HG03108 (cell line): ENCODE results near the gene FCER2.
"Not testable (repeated sequence)": the region's sequence is repeated elsewhere in the genome, so short reads cannot be mapped to it uniquely, and the experiment has no call there.

Experiments used
- ATAC-seq: cut with Tn5 transposase; IDR thresholded peaks from one replicate; pipeline ENCODE4 v1.9.1; 2021; ENCODE audit warnings: moderate library complexity; ENCODE audit not compliant: unreplicated experiment

The FCER2 gene

DNA sequence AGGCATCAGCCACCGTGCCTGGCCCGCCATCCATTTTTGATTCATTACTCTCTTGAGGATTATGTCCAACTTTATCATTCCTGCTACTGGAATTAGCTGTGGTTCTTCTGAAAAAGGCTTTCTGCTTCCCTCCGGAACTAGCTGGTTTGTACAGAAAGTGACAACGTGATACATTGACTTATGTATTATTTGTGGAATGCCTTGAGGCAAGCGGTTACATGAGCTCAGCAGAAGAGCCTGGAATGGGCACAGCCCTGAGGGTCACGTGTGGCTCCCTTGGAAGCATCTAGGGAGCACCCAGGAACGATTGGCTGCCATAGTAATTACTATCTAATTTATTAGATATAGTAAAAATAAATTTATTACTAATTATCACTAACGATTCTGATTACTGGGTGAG is 47.5 kb downstream of the FCER2 start:
- no peak for ATAC-seq

DNA sequence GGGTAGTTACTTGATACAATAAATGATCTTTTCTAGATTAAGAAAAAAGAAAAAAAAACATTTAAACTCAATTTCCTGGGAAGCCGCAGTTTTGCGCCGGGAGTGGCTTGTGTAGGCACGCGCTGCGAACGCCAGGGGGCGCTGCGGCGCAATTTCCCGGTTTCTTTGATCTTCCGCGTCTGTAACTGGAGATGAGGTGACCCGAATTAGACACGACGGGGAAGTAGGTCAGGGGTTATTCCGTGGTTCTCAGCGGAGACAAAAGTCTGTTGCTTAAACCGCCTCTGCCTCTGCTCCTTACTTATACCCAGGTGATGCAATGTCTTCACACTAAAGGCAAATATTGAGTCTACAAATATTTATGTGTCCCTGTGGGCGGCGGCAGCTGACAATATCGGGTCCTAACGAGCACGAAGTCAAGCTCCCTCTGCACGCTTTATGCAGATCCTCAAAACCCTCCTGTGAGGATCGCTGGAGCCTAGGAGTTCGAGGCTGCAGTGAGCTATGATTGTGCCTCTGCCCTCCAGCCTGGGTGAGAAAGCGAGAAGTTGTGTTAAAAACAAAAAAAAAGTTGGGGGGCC is 49.8 kb downstream of the FCER2 start:
- no peak for ATAC-seq

DNA sequence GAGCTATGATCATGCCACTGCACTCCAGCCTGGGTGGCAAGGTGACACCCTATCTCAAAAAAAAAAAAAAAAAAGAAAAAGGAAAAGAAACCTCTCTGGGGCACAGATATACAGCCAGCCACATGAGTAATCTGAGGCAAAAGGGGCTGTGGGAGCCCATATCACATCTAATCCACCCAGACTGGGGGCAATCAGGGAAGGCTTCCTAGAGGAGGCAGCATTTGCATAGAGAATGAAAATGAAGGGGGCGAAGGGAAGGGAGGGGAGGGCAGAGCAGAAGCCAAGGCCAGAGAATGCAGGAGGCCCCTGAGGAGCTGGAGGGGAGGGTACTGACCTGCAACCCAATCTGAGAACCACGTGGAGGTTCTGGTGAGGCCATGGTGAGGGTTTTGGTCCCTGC is 51.8 kb downstream of the FCER2 start:
- ATAC-seq = no peak

DNA sequence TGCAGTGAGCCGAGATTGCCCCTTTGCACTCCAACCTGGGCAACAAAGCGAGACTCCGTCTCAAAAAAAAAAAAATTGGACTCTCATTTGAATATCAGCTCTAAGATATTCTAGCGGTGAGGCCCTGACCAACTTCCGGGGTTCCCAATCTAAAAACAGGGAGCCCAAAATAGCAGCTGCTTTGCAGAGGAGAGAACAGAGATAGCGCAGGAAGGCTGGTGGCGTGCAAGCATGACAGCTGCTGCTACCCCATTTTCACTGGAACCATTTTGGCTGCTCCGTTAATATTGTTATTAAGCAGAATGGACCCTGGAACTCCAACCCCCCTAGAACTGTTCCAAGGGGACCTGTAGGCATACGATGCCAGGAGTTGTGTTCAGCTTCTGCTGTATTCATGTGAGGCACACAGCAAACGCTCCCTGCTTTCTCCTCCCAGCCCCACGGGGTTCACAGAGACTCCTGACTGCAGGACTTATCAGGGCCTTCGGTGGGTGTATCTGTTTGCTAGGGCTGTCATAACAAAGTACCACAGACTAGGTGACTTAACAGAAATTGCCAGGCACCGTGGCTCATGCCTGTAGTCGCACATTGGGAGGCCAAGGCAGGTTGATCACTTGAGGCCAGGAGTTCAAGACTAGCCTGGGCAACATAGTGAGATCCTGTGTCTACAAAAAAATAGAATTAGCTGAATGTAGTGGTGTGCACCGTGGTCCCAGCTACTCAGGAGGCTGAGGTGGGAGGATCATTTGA is 53.5 kb downstream of the FCER2 start:
- ATAC-seq = no peak

DNA sequence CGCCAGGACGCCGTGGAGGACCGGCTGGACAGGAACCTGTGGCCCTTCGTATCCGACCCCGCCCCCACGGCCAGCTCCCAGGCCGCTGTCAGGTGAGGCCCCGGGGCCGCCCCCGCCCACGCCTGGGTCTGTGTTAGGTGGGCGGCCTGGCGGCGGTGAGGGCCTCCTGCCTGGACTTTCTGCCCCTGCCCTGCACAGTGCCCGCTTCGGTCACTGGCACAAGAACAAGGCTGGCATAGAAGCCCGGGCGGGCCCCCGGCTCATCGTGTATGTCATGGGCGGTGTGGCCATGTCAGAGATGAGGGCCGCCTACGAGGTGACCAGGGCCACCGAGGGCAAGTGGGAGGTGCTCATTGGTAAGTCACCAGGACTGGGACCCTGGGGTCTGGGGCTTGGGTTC is 54.8 kb downstream of the FCER2 start:
- ATAC-seq = no peak

DNA sequence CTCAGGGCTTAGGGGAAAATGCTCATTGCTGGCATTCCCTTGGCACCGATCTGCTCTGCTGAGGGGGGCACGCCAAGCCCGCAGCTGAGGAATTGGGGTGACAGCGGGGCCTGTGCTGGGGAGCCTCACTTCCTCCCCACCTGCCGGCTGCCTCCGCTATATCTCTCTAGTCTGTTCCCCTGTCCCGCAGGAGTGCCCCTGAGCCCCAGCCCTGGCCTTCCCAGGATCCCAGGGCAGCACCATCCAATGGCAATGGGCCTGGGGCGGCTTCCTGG is 55.6 kb downstream of the FCER2 start:
- no peak for ATAC-seq

DNA sequence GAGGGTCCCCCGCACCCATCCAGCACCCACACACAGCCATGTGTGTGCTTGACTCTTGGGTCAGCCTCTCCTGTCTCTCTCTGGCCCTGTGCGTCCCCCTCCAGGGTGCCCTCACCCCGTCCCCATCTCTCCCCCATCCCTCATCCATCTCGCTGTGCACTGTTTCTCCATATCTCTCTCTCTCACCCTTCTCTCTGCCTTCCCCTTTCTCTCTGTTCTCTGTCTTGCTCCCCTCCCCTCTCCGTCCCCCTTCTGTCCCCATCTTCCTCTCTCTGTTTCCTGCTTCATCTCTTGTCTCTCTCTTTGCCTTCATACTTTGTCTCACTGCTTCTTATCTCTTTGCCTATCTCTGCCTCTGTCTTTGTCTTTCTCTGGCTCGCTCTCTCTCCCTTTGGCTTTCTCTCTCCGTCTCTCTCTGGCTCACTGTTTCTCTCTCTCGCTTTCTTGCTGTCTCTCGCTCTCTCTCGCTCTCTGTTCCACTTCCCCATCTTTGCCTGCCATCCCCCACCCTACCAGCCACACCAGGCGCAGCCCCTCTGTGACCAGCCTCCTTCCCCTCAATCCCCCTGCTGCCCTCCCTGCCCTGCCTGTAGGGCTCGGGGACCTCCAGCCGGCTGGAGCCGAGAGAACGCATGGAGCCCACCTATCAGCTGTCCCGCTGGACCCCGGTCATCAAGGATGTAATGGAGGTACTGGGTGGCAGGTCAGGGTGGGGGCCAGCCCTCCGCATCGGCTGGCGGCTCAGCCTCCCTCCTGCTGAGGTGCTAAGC is 56.1 kb downstream of the FCER2 start:
- no peak for ATAC-seq

DNA sequence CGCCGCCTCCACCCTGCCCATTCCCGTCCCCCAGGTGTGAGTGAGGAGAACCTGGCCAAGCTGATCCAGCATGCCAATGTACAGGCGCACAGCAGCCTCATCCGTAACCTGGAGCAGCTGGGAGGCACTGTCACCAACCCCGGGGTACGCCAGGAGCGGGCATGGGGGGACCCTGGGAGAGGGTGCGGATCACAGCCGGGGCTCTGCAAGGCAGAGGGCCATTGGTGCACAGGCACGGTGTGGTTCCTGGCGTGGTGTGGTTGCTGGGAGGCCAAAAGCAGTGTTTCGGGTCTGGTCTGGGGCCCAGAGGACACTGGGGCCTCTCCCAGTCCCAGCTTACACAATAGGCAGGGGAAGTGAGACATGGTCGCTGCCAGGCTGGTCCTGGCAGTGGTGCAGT is 56.8 kb downstream of the FCER2 start:
- ATAC-seq = no peak

DNA sequence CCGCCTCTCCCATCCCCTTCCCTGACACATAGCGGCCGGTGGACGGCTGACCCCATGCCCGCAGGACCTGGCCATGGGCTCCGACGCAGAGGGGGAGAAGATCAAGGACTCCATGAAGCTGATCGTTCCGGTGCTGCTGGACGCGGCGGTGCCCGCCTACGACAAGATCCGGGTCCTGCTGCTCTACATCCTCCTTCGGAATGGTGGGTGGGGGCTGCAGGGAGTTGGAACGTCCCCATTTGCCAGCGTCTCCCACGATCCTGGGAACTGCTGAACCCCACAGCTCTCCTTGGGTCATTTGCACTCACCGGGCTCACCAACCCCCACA is 57.4 kb downstream of the FCER2 start:
- no peak for ATAC-seq

DNA sequence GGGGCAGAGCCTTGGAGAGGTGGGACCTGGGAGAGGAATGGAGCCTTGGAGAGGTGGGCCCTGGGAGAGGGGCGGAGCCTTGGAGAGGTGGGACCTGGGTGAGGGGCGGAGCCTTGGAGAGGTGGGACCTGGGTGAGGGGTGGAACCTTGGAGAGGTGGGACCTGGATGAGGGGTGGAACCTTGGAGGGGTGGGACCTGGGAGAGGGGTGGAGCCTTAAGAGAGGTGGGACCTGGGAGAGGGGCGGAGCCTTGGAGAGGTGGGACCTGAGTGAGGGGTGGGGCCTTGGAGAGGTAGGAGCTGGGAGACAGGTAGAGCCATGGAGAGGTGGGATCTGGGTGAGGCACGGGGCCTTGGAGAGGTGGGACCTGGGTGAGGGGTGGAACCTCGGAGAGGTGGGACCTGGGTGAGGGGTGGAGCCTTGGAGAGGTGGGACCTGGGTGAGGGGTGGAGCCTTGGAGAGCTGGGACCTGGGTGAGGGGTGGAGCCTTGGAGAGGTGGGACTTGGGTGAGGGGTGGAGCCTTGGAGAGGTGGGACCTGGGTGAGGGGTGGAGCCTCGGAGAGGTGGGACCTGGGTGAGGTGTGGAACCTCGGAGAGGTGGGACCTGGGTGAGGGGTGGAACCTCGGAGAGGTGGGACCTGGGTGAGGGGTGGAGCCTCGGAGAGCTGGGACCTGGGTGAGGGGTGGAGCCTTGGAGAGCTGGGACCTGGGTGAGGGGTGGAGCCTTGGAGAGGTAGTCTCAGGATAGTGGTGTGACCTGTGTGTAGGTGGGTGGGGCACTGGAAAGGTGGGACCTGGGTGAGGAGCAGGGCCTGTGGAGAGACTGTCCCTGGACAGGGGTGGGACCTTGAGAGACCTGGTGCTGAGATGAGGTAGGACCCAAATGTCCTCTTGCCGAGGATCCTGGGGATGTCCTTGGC is 58.0 kb downstream of the FCER2 start:
- ATAC-seq = not testable (repeated sequence)

DNA sequence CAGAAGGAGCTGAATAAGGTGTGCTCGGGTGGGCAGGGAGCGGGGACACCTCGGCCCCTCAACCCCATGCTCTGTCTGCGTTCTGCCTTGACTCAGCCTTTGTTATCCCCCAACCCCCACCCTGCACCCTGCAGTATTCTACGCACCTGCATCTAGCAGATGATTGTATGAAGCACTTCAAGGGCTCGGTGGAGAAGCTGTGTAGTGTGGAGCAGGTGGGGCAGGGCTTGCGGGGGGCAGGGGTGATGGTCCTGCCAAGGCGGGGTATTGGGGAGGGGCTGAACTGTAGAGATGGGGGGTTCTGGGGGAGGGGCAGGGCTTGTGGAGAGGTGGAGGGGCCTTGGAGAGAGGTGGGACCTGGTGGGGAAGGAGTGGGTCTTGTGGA is 58.9 kb downstream of the FCER2 start:
- no peak for ATAC-seq

DNA sequence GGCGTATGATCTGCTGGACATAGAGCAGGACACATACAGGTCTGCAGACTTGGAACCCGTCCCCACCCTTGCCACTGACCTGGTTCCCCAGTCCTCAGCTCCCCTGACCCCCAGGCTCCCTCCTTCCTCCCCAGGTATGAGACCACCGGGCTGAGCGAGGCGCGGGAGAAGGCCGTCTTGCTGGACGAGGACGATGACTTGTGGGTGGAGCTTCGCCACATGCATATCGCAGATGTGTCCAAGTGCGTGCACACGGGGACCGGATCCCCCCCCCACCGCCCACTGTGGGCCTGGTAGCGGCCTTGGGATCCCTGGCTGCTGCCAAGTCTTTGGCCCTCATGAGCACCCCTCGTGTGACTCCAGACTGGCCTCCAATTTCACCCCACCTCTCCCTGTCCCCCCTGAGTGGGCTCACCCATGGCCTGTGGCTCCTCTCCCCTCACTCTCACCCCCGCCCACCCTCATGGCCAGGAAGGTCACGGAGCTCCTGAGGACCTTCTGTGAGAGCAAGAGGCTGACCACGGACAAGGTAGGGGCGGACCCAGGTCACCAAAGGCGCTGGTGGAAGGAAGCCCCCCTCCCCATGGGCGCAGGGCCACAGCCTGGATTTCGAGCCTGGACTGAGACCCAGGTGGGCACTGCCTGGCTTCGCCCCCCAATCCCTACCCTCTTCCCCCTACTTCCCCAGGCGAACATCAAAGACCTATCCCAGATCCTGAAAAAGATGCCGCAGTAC is 59.5 kb downstream of the FCER2 start:
- ATAC-seq = no peak

DNA sequence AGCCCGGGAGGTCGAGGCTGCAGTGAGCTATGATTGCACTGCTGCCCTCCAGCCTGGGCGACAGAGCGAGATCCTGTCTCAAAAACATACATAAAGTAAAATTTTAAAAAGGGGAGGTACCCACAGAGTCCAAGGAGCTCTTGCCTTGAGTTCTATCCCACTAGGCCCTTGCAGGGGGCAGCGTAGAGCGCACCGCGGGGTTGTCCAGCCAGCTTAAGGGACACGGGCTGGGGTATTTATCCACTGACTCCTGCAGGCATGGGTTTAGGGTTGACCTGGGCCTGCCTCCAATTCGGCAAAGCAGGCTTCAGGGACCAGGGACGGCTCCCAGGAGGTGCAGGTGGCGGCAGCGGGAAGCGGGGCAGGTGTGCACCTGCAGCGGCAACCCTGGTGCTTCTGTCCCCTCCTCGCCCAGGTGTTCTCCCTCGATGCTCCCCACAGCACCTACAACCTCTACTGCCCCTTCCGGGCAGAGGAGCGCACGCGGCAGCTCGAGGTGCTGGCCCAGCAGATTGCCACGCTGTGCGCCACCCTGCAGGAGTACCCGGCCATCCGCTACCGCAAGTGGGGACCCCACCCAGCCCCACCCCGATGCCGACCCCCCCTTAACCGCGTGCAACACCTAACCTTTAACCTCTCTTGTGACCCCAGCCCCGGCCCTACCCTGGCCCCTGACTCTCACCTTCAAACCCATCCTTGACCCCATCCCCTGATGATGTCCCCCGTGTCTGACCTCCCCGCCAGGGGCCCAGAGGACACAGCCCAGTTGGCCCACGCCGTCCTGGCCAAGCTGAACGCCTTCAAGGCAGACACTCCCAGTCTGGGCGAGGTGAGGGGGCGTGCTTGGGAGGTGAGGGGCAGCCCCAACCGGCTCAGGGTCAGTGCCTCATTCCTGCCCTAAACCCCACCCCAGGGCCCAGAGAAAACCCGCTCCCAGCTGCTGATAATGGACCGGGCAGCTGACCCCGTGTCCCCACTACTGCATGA is 60.3 kb downstream of the FCER2 start:
- no peak for ATAC-seq

DNA sequence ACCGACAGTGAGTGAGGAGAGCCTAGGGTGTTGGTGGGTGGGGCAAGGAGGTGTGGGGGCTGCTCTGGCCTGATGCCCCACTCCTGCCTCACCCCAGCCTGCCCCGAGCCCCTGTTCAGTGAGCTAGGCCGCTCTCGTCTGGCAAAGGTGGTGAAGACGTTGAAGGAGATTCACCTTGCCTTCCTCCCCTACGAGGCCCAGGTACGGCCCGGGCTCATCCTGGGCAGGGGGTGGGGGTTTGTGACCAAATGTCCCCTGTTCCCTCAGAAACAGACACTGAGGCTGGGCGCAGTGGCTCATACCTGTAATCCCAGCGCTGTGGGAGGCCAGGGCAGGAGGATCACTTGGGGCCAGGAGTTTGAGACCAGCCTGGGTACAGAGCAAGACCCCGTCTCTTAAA is 61.1 kb downstream of the FCER2 start:
- ATAC-seq = no peak

DNA sequence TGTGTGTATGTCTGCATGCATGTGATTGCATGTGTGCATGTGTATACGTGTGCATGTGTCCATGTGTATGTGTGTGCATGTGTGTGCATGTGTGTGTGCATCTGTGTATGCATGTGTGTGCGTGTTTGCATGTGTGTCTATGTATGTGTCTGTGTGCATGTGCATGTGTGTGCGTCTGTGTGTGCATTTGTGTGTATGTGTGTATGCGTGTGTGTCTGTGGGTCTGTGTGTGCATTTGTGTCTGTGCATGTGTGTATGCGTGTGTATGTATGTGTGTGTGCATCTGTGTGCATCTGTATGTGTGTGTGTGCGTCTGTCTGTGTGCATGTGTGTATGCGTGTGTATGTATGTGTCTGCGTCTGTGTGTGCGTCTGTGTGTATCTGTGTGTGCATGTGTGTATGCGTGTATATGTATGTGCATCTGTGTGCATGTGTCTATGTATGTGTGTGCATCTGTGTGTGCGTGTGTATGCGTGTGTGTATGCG is 62.0 kb downstream of the FCER2 start:
- no peak for ATAC-seq

DNA sequence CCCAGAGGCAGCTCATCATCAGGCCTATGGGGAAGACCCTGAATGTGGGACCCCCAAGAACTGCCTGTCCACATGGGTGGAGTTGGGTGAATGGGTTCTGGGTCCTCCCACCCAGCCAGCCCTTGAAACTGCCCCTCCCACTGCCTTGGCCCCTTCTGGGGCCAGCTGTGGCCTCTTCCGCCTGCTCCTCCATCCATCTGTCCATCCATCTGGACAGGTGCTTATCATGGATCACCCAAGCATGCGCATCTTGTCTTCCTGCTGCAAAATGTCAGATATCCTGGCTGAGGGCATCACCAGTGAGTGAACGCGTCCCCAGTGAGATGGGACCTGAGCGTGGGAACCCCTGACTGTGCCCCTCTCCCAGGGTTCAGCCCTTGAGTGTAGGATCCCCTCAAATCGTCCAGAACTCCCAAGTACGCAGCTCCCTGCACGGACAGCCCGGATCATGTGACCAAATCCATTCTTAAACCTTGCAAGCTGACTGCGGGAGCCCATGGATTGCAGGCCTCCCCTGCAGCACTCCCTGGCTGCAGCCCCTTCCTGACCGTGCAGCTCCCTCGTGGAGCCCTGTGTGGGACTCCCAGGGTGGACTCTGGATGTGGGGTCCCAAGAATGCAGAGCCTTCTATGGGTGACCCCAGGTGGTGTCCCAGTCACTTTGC is 63.0 kb downstream of the FCER2 start:
- ATAC-seq = no peak
